Neural cell (in vitro differentiated cells): Measurements from ENCODE around the gene SLC6A7.

Experiments used
- EP300 ChIP-seq: fragments of 450-650 bp; conservative IDR thresholded peaks from 2 replicates; pipeline ENCODE4 v1.6.1; 2014; ENCODE audit warnings: antibody characterized with exemption, mild to moderate bottlenecking, moderate library complexity; ENCODE audit not compliant: poor library complexity, severe bottlenecking
- EZH2 ChIP-seq: fragments of 200-600, 300-800 bp; shearing (Covaris generic), sonication (generic); IDR thresholded peaks from 2 replicates; pipeline ENCODE4 v1.6.1; 2014; ENCODE audit warnings: antibody characterized with exemption, low read length, borderline replicate concordance, mild to moderate bottlenecking; ENCODE audit not compliant: insufficient read depth, poor library complexity, severe bottlenecking
- POLR2AphosphoS5 ChIP-seq: IDR thresholded peaks from 2 replicates; pipeline ENCODE4 v1.6.1; 2012
- RAD21 ChIP-seq: fragments of 450-650 bp; conservative IDR thresholded peaks from 2 replicates; pipeline ENCODE4 v1.6.1; 2014; ENCODE audit warnings: antibody characterized with exemption, mild to moderate bottlenecking, moderate library complexity
- SMC3 ChIP-seq: fragments of 450-650 bp; conservative IDR thresholded peaks from 2 replicates; pipeline ENCODE4 v1.6.1; 2014; ENCODE audit warnings: antibody characterized with exemption, mild to moderate bottlenecking, moderate library complexity; ENCODE audit not compliant: poor library complexity
- TAF1 ChIP-seq: IDR thresholded peaks from 2 replicates; pipeline ENCODE4 v1.6.1; 2012; ENCODE audit warnings: low read depth
- TF ChIP-seq, protein P1 (sequence below): fragments of 450-650 bp; IDR thresholded peaks from 2 replicates; pipeline ENCODE4 v1.5.1; 2014; ENCODE audit warnings: antibody characterized with exemption, mild to moderate bottlenecking, moderate library complexity; ENCODE audit not compliant: poor library complexity, severe bottlenecking
- TF ChIP-seq, protein P2 (sequence below): IDR thresholded peaks from 2 replicates; pipeline ENCODE4 v1.6.1; 2012; ENCODE audit warnings: borderline replicate concordance

DNA sequence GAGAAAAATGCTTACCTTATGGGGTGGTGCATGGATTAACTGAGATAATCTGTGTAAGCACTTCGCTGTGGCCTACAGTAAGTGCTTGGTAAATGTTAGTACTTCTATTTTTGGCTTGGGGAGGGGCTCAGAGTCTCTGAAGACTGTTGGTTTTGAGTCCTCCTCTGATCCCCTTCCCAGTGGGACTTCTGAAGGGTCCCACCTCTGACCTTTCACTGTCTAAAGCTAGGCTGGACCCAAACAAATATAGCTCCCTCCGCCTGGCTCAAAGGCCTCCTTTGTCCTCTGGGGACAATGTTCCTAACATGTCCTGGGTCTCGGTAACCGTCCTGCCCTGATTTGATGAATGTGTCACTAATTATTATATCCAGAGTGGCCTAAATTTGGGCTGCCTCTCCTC, 64.9 kb downstream of the SLC6A7 start:
- TF ChIP-seq, protein P1, sequence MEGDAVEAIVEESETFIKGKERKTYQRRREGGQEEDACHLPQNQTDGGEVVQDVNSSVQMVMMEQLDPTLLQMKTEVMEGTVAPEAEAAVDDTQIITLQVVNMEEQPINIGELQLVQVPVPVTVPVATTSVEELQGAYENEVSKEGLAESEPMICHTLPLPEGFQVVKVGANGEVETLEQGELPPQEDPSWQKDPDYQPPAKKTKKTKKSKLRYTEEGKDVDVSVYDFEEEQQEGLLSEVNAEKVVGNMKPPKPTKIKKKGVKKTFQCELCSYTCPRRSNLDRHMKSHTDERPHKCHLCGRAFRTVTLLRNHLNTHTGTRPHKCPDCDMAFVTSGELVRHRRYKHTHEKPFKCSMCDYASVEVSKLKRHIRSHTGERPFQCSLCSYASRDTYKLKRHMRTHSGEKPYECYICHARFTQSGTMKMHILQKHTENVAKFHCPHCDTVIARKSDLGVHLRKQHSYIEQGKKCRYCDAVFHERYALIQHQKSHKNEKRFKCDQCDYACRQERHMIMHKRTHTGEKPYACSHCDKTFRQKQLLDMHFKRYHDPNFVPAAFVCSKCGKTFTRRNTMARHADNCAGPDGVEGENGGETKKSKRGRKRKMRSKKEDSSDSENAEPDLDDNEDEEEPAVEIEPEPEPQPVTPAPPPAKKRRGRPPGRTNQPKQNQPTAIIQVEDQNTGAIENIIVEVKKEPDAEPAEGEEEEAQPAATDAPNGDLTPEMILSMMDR: no peak
- TF ChIP-seq EP300: no peak
- TF ChIP-seq, protein P2, sequence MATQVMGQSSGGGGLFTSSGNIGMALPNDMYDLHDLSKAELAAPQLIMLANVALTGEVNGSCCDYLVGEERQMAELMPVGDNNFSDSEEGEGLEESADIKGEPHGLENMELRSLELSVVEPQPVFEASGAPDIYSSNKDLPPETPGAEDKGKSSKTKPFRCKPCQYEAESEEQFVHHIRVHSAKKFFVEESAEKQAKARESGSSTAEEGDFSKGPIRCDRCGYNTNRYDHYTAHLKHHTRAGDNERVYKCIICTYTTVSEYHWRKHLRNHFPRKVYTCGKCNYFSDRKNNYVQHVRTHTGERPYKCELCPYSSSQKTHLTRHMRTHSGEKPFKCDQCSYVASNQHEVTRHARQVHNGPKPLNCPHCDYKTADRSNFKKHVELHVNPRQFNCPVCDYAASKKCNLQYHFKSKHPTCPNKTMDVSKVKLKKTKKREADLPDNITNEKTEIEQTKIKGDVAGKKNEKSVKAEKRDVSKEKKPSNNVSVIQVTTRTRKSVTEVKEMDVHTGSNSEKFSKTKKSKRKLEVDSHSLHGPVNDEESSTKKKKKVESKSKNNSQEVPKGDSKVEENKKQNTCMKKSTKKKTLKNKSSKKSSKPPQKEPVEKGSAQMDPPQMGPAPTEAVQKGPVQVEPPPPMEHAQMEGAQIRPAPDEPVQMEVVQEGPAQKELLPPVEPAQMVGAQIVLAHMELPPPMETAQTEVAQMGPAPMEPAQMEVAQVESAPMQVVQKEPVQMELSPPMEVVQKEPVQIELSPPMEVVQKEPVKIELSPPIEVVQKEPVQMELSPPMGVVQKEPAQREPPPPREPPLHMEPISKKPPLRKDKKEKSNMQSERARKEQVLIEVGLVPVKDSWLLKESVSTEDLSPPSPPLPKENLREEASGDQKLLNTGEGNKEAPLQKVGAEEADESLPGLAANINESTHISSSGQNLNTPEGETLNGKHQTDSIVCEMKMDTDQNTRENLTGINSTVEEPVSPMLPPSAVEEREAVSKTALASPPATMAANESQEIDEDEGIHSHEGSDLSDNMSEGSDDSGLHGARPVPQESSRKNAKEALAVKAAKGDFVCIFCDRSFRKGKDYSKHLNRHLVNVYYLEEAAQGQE: no peak
- TF ChIP-seq SMC3: no peak
- TF ChIP-seq TAF1: no peak
- no peak for TF ChIP-seq POLR2AphosphoS5
- TF ChIP-seq EZH2: no peak
- TF ChIP-seq RAD21: no peak
